GM06990 (cell line): ENCODE measurements around the gene ATP4B.

Experiments
- DNase-seq: peaks from one replicate; pipeline ENCODE4 v3.0.0-alpha.2; 2011; ENCODE audit not compliant: insufficient read length; ENCODE audit errors: extremely low read depth
- H3K27me3 ChIP-seq: replicated peaks from 2 replicates; pipeline ENCODE4 v1.6.0; 2011; ENCODE audit warnings: low read length; ENCODE audit not compliant: control insufficient read depth, insufficient read depth
- H3K36me3 ChIP-seq: 2 replicates; pipeline ENCODE4 v1.5.1; 2011; ENCODE audit warnings: low read length; ENCODE audit not compliant: control insufficient read depth, insufficient read depth
- H3K4me3 ChIP-seq: replicated peaks from 2 replicates; pipeline ENCODE4 v1.5.1; 2011; ENCODE audit warnings: low read depth, mild to moderate bottlenecking, control low read depth, low read length
- CTCF ChIP-seq: IDR thresholded peaks from 2 replicates; pipeline ENCODE4 v1.5.1; 2011; ENCODE audit warnings: low read length, control low read depth, mild to moderate bottlenecking, inconsistent platforms; ENCODE audit not compliant: insufficient read depth, poor library complexity, severe bottlenecking

Gene ATP4B

GRCh38 chr13:113641426-113641825, 16.6 kb downstream of the ATP4B start:
- DNase-seq, result no peak
- no peak for TF ChIP-seq CTCF
- H3K36me3 ChIP-seq, result peaks cover 22% of the 10 kb centered on the region
- H3K27me3 ChIP-seq, result no peaks in the 10 kb centered on the region
- H3K4me3 ChIP-seq, result no peak overlapping the region

GRCh38 chr13:113639616-113640262, 18.3 kb downstream of the ATP4B start:
- H3K36me3 ChIP-seq, result peaks cover 35% of the 10 kb centered on the region
- TF ChIP-seq CTCF, result no peak

DNA sequence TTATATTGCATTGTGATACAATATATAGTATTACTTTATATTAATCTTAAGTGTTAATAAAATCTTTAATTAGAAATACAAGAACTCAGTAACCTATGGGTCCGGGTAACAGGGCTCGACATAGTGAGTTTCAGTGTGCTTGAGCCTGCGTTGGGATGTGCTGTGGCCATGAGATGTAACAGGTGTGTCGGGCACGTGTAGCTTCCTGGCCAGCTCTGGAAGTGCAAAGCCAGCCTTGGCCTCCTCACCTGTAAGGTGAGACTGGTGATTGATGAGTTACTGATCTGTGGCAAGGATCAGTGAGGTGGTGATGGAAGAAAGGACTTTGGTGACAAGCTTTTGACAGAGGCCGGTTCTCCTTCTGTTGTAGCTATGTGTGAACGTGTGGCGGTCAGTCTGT, 19.2 kb downstream of the ATP4B start:
- Histone ChIP-seq H3K36me3 (peaks cover 39% of the 10 kb centered on the region), H3K27me3 (no peaks in the 10 kb centered on the region), H3K4me3 (no peak overlapping the region)
- TF ChIP-seq CTCF, result no peak
- DNase-seq, result no peak

More at GRCh38 chr13:113639616-113640262, 18.3 kb downstream of the ATP4B start:
- Histone ChIP-seq H3K4me3 (no peak overlapping the region), H3K27me3 (no peaks in the 10 kb centered on the region)
- DNase-seq, result no peak

GRCh38 chr13:113638173-113638746, 19.7 kb downstream of the ATP4B start:
- no peak for DNase-seq
- peaks cover 44% of the 10 kb centered on the region for H3K36me3 ChIP-seq
- H3K27me3 ChIP-seq, result no peaks in the 10 kb centered on the region
- TF ChIP-seq CTCF, result no peak
- H3K4me3 ChIP-seq, result no peak overlapping the region

GRCh38 chr13:113637262-113638160, 20.5 kb downstream of the ATP4B start:
- no peak for TF ChIP-seq CTCF
- H3K27me3 ChIP-seq, result no peaks in the 10 kb centered on the region
- no peak for DNase-seq
- no peak overlapping the region for H3K4me3 ChIP-seq
- H3K36me3 ChIP-seq, result peaks cover 46% of the 10 kb centered on the region
